DLD1 (cell line): Measurements from ENCODE around the gene BLACAT1.
"Not testable (repeated sequence)": the region's sequence is repeated elsewhere in the genome, so short reads cannot be mapped to it uniquely, and the experiment has no call there.

Experiments used
- in situ Hi-C: cut with HindIII; loops from 2 replicates; pipeline ENCODE4 v1.10.0; 2017; ENCODE audit warnings: low sequenced_read_pairs

The BLACAT1 gene

DNA sequence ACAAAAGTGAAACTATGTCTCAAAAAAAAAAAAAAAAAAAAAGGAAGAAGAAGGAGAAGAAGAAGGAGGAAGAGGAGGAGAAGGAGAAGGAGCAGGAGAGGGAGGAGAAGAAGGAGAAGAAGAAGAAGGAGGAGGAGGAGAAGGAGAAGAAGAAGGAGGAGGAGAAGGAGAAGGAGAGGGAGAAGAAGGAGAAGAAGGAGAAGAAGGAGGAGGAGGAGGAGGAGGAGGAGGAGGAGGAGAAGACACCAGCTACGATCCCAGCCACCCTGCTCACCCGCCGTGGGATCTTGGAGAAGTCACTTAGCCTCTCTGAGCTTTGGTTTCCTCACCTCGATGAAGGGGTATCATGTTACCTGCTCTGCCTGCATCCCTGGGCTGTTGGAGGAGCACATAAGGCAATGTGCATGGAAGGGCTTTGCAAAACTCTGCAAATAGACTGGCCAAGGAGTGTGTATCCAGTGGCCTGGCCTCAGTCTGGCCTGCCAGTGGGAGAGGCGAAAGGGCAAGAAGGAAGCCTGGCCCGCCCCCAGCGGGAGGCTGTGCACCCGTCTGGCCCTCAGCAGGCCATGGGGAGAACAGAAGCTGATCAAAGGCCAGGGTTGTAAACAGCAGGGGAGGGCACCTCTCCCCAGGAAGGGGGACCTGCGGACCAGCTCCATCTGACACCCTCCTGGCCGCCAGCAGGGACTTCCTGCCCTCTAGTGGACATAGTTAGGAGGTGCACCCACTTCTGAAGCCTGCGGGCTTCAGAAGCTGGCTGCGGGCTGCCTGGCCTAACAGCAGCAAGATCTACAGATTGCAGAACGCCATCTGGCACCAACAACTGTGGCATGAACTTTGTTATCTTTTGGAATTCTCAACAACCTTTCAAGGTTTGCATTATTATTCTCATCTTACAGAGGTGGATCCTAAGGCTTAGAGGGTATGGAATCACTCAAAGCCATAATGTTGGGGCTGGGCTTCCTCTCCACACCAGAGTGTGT, 29.4 kb upstream of the BLACAT1 start:
- in situ Hi-C loops = no loop called here

DNA sequence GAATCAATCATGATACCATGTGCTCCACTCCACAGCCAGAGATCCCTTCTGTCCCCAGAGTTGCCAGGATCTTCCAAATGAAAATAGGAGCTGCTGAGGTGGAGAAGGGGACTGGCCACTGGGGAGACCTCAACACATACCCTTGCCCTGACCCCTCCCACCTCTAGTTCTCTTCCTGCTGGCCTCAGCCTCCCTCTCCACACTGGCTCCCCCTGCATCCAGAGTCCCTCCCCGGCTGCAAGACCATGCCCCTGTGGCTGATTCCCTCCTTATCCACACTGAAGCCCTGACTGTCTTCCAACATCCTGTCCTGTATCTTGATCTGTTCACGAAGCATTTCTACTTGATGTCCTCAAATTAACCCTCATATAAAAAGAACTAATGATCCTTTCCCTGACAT, 27.5 kb upstream of the BLACAT1 start:
- in situ Hi-C loops = no loop called here

GRCh38 chr1:205482587-205482986, 26.7 kb upstream of the BLACAT1 start:
- in situ Hi-C loops = not testable (repeated sequence)

GRCh38 chr1:205481629-205482151, 25.8 kb upstream of the BLACAT1 start:
- in situ Hi-C loops = no loop called here

DNA sequence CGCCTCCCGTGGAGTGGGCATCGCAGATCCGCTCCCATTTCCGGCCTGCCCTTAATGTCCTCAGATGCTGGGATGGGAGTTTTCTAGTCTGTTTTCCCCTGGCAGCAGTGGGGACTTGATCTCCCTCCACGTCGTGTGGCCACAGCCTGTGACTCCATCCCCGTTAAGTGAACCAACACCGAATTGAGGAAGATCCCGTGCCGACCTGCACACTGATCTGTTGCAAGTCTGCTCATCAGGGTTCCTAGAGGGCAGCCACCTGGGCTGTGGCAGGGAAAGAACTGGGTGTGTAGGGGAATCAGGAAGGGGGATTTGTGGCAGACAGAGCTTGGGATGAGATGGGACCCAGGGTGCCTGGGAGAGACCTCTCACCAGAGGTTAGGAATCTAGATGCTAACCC, 25.4 kb upstream of the BLACAT1 start:
- in situ Hi-C loops = no loop called here

DNA sequence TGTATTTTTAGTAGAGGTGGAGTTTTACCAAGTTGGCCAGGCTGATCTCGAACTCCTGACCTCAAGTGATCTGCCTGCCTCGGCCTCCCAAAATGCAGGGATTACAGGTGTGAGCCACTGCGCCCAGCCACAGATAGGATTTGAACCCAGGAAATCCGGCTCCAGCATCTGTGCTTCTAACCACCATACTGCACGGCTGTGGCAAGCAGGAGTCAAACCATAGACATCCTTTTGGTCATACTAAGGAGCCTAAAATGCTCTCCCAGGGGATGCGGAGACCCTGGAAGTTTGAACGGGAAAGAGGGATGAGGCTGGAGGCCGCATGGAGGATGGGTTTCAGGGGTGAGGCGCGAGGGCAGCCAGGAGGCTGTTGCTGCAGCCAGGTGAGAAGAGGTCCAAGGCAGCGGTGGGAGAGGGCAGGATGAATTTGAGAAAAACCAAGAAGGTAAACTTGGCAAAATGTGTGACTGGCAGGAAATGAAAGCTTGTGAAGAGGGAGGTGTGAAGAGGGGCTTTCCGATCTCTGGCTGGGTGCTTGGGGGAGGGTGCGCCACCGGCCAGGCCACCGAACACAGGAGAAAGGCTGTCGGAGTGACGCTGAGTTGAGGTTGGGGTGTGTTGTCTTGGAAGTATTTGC, 24.6 kb upstream of the BLACAT1 start:
- in situ Hi-C loops = no loop called here

DNA sequence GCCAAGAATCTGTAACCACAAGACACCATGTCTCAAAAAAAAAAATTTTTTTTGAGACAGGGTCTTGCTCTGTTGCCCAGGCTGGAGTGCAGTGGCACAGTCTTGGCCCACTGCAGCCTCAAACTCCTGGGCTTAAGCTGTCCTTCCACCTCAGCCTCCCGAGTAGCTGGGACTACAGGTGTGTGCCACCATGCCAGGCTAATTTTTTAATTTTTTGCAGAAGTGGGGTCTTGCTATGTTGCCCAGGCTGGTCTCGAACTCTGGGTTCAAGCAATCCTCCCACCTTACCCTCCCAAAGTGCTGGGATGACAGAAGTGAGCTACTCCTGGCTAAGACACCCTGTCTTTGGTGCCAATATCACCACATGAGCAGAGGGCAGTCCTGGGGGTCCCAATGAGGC, 23.1 kb upstream of the BLACAT1 start:
- in situ Hi-C loops = not testable (repeated sequence)

GRCh38 chr1:205477759-205478247, 22.0 kb upstream of the BLACAT1 start:
- in situ Hi-C loops = no loop called here

- in situ Hi-C loops = no loop called here
Observed at GRCh38 chr1:205477121-205477758, 21.4 kb upstream of the BLACAT1 start.

DNA sequence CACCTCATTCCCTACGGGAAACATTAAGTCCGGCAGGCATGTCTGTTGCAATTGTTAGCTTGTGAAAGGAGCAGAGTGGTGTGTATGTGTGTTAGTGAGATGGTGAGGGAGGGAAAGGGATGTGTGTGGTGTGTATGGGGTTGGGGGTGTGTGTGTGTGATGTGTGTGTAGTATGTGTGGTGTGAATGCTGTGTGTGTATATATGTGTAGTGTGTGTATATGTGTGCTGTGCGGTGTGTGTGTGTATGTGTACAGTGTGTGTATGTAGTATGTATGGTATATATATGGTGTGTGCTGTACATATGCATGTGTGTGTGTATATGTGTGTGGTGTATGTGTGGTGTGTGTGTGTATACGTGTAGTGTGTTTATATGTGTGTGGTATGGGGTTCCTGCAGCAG, 20.8 kb upstream of the BLACAT1 start:
- in situ Hi-C loops = no loop called here

DNA sequence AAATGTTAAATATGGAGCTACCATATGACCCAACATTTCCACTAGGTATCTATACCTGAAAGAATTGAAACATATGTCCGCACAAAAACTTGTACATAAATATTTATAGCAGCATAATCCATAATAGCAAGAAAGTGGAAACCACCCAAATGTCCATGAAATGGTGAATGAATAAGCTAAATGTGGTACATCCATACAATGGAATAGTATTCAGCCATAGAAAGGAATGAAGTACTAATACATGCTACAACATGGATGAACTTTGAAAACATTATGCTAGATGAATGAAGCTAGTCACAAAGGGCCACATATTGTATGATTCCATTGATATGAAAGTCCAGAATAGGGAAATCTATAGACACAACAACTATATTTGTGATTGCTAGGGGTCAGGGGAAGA, 20.0 kb upstream of the BLACAT1 start:
- in situ Hi-C loops = no loop called here

DNA sequence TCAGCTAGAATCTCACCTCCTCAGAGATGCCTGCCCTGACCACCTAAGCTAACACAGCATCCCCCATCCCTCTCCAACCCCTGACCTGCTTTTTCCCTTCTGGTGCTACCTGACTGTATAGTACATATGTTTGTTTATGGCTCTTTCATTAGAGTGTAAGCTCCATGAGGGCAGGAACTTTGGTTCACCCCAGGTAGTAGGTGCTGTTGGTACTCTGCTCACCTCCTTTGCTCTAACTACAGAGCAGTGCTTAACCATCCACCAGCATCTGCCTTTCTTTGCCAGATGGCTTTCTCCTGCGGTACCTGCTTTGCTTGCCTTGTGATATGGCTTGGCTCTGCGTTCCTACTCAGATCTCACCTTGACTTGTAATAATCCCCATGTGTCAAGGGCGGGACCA, 18.7 kb upstream of the BLACAT1 start:
- in situ Hi-C loops = no loop called here

- in situ Hi-C loops = no loop called here
Observed at GRCh38 chr1:205473966-205474365, 18.1 kb upstream of the BLACAT1 start.

- in situ Hi-C loops = no loop called here
Observed at GRCh38 chr1:205473475-205473874, 17.6 kb upstream of the BLACAT1 start.

DNA sequence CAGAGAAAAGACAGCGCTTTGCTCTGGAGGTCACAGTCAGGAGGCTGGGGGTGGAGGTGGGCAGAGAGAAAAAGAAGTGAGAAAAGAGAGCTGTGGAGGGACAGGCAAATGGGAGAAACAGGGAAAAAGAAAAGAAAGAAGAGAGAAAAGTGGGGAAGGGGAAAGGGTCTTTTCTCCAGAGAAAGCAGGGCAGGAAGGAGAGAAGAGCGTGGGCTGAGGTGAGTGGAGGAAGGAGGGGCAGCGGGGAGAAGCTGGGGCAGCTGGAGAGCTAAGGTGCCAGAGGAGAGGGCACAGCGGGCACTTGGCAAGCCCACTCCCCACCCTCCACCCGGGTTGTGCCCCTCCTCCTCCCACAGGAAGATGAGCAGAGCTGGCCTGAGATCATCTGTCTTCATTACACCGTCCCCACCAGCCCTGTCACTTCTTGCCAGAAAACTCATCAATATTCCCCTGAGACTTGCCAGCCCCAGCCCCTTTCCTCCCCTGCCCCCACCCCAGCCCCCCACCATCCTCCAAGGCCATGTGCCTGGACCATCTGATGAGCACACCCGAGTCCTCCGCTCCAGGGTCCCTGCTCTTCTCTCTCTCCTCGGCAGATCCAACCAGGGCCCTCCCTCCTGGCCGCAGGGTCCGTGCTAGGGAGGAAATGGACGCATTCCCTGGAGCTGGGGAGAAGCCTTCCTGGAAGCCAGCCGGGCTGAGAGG, 17.0 kb upstream of the BLACAT1 start:
- in situ Hi-C loops = no loop called here

GRCh38 chr1:205470131-205470530, 14.3 kb upstream of the BLACAT1 start:
- in situ Hi-C loops = no loop called here

DNA sequence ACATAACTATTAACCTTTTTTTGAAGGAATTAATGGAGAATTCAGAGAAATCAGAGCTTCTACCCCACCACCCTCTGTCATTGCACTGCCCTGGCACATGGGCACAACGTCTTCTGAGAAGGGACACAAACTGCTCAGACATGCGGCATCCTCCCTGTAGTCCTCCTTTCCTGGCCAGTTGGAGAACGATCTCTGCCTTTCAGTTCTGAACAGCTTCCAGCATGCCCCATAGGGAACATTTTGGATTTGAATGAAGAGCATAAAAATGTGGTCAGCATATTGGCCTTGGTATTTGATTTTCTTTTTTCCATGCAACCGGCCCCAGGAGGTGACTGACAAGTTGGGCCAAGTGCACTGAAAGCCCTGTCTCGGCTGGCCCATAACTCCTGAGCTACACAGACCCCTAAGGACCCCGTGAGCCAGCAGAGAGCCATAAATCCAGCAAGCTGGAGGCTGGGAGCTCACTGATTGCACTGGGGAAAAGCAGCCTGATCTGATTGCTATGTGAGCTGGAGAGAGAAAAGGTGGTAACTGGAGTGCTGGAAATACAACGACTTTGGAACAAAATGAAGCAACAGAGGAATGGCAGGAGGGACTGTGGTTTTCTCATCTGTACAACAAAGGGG, 10.9 kb upstream of the BLACAT1 start:
- in situ Hi-C loops = no loop called here

DNA sequence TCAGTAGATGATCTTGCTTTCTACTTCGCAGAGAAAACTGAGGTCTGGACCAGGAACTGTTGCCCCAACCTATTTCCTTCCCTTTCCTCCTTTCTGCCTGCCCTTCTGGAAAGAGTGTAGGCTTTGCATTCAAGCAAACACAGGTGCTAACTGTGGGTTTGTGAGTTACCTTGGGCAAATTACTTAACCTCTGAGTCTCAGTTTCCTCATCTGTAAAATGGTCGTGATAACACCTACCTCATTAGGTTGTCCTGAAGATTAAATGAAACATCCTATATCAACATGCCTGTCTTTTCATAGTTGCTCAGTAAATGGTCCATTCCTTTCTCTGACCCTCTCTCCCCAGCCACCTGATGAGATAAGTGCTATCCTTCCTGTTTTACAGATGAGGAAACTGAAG, 9.5 kb upstream of the BLACAT1 start:
- in situ Hi-C loops = no loop called here

DNA sequence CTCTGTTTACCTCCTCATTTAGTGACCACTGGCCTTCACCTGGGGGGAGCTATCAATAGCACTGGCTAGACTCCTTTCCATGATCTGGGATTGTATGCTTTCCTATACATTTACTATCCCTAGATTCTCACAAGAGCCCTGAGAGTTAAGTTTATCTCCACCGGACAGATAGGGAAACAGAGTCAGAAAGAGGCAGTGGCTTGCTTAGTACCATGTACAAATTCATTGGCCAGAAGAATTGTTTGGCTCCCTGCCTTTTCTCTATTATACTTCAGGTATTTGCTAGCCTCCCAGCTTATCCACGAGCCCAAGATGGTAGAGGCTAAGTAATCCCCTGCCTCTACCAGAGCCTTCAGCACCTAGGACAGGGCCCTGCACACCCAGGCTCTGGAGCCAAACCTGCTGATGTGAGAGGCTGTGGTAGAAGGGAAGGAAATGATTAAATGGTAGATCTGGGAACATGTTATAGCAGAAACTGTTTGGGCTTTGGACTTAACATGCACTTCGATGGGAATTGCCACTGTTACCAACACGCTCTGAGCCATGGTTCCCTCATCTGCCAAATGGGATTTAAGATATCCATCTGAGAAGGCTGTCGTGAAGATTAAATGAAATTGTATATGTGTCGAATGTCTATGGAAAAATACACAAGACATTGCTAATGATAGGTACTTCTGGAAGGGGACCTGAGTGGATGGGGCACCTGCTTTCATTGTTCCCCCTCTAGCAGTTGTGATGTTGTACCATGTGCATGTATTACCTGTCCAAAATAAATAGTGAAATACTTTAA, 3.1 kb upstream of the BLACAT1 start:
- in situ Hi-C loops = no loop called here
